Liver (tissue), 9 donors: ENCODE data around the gene TBL1Y. TPM values are rescaled to one million over a fixed set of nuclear protein-coding genes. Genes with fewer than 3 reads are reported as not detected.

Experiments used
- DNase-seq: peaks from one replicate; pipeline ENCODE4 v3.0.0-alpha.2; 2017; ENCODE audit warnings: low spot score
- H3K27ac ChIP-seq, 2 donors: one replicate each; pipeline ENCODE4 v1.7.0; 2013; ENCODE audit warnings: inconsistent platforms in 2 of 2, low read length in 2 of 2, control low read depth in 1 of 2, low read depth in 1 of 2, mild to moderate bottlenecking in 1 of 2
- H3K27me3 ChIP-seq, 4 donors: one replicate each; pipeline versions ENCODE4 v1.6.1 to v1.7.0; 2013; ENCODE audit warnings: low read length in 3 of 4, inconsistent platforms in 1 of 4, mild to moderate bottlenecking in 1 of 4, moderate library complexity in 1 of 4; ENCODE audit not compliant: control insufficient read depth in 4 of 4, insufficient read depth in 4 of 4
- H3K36me3 ChIP-seq, 4 donors: one replicate each; pipeline versions ENCODE4 v1.6.1 to v1.7.0; 2013; ENCODE audit warnings: low read length in 3 of 4, mild to moderate bottlenecking in 3 of 4, low read depth in 1 of 4, moderate library complexity in 1 of 4; ENCODE audit not compliant: control insufficient read depth in 4 of 4, insufficient read depth in 3 of 4
- H3K4me1 ChIP-seq, 4 donors: one replicate each; pipeline versions ENCODE4 v1.6.1 to v1.7.0; 2013; ENCODE audit warnings: low read length in 3 of 4, mild to moderate bottlenecking in 3 of 4, moderate library complexity in 1 of 4; ENCODE audit not compliant: control insufficient read depth in 4 of 4, insufficient read depth in 4 of 4
- H3K4me3 ChIP-seq, 3 donors: one replicate each; pipeline versions ENCODE4 v1.6.1 to v1.7.0; 2013; ENCODE audit warnings: low read length in 3 of 3, control low read depth in 1 of 3, low read depth in 1 of 3, mild to moderate bottlenecking in 1 of 3
- H3K9ac ChIP-seq, 2 donors: one replicate each; pipeline ENCODE4 v1.7.0; 2013; ENCODE audit warnings: low read length in 2 of 2, mild to moderate bottlenecking in 2 of 2, moderate library complexity in 2 of 2, control low read depth in 1 of 2, low read depth in 1 of 2
- H3K9me3 ChIP-seq, 4 donors: one replicate each; pipeline versions ENCODE4 v1.6.1 to v1.7.0; 2013; ENCODE audit warnings: low read length in 3 of 4; ENCODE audit not compliant: control insufficient read depth in 4 of 4
- EGR1 ChIP-seq, 2 donors: IDR thresholded peaks; 2 replicates each; pipeline ENCODE4 v1.6.1; 2016 to 2018; ENCODE audit warnings: antibody characterized with exemption in 2 of 2, low read depth in 2 of 2
- FOXA1 ChIP-seq: IDR thresholded peaks from 2 replicates; pipeline ENCODE4 v1.6.1; 2016; ENCODE audit warnings: antibody characterized with exemption
- GABPA ChIP-seq, 2 donors: IDR thresholded peaks in 1 of 2; conservative IDR thresholded peaks in 1 of 2; 2 replicates each; pipeline ENCODE4 v1.6.1; 2016; ENCODE audit warnings: antibody characterized with exemption in 2 of 2, mild to moderate bottlenecking in 1 of 2, moderate library complexity in 1 of 2
- HNF4A ChIP-seq, 2 donors: conservative IDR thresholded peaks; 2 replicates each; pipeline ENCODE4 v1.6.1; 2016; ENCODE audit warnings: antibody characterized with exemption in 2 of 2, mild to moderate bottlenecking in 2 of 2
- HNF4G ChIP-seq: IDR thresholded peaks from 2 replicates; pipeline ENCODE4 v1.6.1; 2016; ENCODE audit warnings: antibody characterized with exemption
- NR2F2 ChIP-seq: IDR thresholded peaks from 2 replicates; pipeline ENCODE4 v1.6.1; 2016; ENCODE audit warnings: antibody characterized with exemption
- RAD21 ChIP-seq, 2 donors: IDR thresholded peaks; 2 replicates each; pipeline ENCODE4 v1.6.1; 2016; ENCODE audit warnings: antibody characterized with exemption in 2 of 2, mild to moderate bottlenecking in 2 of 2
- RXRA ChIP-seq, 2 donors: IDR thresholded peaks; 2 replicates each; pipeline ENCODE4 v1.6.1; 2017 to 2018; ENCODE audit warnings: antibody characterized with exemption in 2 of 2, mild to moderate bottlenecking in 1 of 2
- TAF1 ChIP-seq: conservative IDR thresholded peaks from 2 replicates; pipeline ENCODE4 v1.6.1; 2016; ENCODE audit warnings: antibody characterized with exemption, mild to moderate bottlenecking
- YY1 ChIP-seq: IDR thresholded peaks from 2 replicates; pipeline ENCODE4 v1.6.1; 2016; ENCODE audit warnings: antibody characterized with exemption, mild to moderate bottlenecking
- WGBS: extraction: QIAGEN DNeasy Blood & Tissue Kit; methylation state at CpG from one replicate; pipeline ENCODE4 v1.1.7; 2013; 5-methylcytosine and 5-hydroxymethylcytosine counted together
- polyA plus RNA-seq, 2 donors: library from polyadenylated mRNA; stranded (reverse) in 1 of 2; unstranded in 1 of 2; fragments of 200-250 nt in 1 of 2; fragments of >200 nt in 1 of 2; fragmentation: Nextera tagmentation in 1 of 2; extraction: Ambion mirVana in 1 of 2; gene quantifications; one replicate each; pipeline versions ENCODE4 v1.2.1 to v1.2.3, GENCODE V29; 2013 to 2015
- total RNA-seq, 2 donors: library from RNA; depleted of rRNA; stranded (reverse); fragments of >200 nt; gene quantifications; one replicate each; pipeline ENCODE4 v1.2.3, GENCODE V29; 2014
- TF ChIP-seq, protein P1 (sequence below): IDR thresholded peaks from 2 replicates; pipeline ENCODE4 v1.6.1; 2016; ENCODE audit warnings: antibody characterized with exemption
- TF ChIP-seq, protein P2 (sequence below): IDR thresholded peaks from 2 replicates; pipeline ENCODE4 v1.6.1; 2016; ENCODE audit warnings: antibody characterized with exemption
- TF ChIP-seq, protein P3 (sequence below): IDR thresholded peaks from 2 replicates; pipeline ENCODE4 v1.6.1; 2016; ENCODE audit warnings: antibody characterized with exemption
- TF ChIP-seq, protein P4 (sequence below): IDR thresholded peaks from 2 replicates; pipeline ENCODE4 v1.6.1; 2016; ENCODE audit warnings: antibody characterized with exemption, mild to moderate bottlenecking
- TF ChIP-seq, protein P5 (sequence below): fragments of 150-350 bp; IDR thresholded peaks from 2 replicates; pipeline ENCODE4 v1.5.1; 2017; ENCODE audit warnings: improper control_type of control experiment, low read depth, low read length; ENCODE audit not compliant: missing input control
- donor health status: healthy.
- donor health status: healthy.
- donor health status: healthy.
- donor health status: healthy.
- donor health status: healthy.

The TBL1Y gene
- total and polyA plus RNA-seq, 4 donors = 0.72 to 1.6 TPM; not detected in 2

DNA sequence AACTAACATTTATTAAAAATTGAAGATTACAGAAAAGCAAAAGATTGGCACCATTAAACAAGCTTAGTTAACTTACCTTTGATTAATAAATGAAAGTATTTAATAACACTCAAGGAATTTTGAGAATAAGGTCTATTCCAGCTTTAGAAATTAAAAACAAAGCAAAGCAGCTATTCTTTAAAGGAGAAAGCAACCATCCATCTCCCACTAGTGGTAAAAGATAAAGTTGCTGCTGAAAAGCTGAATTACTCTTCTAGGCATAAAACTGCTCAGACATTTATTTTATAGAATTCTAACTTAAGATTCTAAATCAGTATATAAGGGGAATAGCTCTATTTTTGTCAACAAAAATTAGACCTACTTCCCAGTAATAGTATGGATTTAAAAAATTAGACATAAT, 37.2 kb downstream of the TBL1Y start (continued):
- TF ChIP-seq, protein P1, sequence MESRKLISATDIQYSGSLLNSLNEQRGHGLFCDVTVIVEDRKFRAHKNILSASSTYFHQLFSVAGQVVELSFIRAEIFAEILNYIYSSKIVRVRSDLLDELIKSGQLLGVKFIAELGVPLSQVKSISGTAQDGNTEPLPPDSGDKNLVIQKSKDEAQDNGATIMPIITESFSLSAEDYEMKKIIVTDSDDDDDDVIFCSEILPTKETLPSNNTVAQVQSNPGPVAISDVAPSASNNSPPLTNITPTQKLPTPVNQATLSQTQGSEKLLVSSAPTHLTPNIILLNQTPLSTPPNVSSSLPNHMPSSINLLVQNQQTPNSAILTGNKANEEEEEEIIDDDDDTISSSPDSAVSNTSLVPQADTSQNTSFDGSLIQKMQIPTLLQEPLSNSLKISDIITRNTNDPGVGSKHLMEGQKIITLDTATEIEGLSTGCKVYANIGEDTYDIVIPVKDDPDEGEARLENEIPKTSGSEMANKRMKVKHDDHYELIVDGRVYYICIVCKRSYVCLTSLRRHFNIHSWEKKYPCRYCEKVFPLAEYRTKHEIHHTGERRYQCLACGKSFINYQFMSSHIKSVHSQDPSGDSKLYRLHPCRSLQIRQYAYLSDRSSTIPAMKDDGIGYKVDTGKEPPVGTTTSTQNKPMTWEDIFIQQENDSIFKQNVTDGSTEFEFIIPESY = no peak
- TF ChIP-seq, protein P2, sequence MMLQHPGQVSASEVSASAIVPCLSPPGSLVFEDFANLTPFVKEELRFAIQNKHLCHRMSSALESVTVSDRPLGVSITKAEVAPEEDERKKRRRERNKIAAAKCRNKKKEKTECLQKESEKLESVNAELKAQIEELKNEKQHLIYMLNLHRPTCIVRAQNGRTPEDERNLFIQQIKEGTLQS = no peak
- TF ChIP-seq, protein P3, sequence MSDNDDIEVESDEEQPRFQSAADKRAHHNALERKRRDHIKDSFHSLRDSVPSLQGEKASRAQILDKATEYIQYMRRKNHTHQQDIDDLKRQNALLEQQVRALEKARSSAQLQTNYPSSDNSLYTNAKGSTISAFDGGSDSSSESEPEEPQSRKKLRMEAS = no peak
- TF ChIP-seq YY1 (no peak), FOXA1 (no peak)

DNA sequence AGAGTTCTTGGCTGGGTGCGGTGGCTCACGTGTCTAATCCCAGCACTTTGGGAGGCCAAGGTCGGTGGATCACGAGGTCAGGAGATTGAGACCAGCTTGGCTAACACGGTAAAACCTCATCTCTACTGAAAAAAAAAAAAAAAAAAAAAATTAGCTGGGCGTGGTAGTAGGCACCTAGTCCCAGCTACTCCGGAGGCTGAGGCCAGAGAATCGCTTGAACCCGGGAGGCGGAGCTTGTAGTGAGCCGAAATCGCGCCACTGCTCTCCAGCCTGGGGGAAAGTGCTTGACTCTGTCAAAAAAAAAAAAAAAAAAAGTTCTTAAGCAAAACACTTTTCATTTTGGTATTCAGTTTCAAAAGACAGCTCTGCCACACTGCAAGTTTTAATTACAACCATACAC, 37.9 kb downstream of the TBL1Y start:
- H3K9me3 ChIP-seq = no peaks in the 10 kb centered on the region
- no peaks in the 10 kb centered on the region for H3K4me1 ChIP-seq
- H3K27me3 ChIP-seq = no peaks in the 10 kb centered on the region
- no peak overlapping the region for H3K27ac ChIP-seq
- 59% methylated on average over 13 of the region's 13 CpGs for WGBS
- peak overlapping the region in 1 of 2 donors; percentile 22 for H3K9ac ChIP-seq
- DNase-seq = no peak
- H3K4me3 ChIP-seq = no peak overlapping the region
- TF ChIP-seq GABPA (IDR thresholded peaks at IDR 0.05 in 1 of 2, conservative IDR thresholded peaks at IDR 0.05 in 1 of 2) (no peak), EGR1 (IDR thresholded peaks at IDR 0.05; ENCODE audit: low read depth in 2 of 2) (no peak), RXRA (IDR thresholded peaks at IDR 0.05) (no peak), RAD21 (IDR thresholded peaks at IDR 0.05) (no peak), HNF4A (conservative IDR thresholded peaks at IDR 0.05) (no peak), TAF1 (no peak), YY1 (no peak), NR2F2 (no peak), HNF4G (no peak)
- TF ChIP-seq, protein P4, sequence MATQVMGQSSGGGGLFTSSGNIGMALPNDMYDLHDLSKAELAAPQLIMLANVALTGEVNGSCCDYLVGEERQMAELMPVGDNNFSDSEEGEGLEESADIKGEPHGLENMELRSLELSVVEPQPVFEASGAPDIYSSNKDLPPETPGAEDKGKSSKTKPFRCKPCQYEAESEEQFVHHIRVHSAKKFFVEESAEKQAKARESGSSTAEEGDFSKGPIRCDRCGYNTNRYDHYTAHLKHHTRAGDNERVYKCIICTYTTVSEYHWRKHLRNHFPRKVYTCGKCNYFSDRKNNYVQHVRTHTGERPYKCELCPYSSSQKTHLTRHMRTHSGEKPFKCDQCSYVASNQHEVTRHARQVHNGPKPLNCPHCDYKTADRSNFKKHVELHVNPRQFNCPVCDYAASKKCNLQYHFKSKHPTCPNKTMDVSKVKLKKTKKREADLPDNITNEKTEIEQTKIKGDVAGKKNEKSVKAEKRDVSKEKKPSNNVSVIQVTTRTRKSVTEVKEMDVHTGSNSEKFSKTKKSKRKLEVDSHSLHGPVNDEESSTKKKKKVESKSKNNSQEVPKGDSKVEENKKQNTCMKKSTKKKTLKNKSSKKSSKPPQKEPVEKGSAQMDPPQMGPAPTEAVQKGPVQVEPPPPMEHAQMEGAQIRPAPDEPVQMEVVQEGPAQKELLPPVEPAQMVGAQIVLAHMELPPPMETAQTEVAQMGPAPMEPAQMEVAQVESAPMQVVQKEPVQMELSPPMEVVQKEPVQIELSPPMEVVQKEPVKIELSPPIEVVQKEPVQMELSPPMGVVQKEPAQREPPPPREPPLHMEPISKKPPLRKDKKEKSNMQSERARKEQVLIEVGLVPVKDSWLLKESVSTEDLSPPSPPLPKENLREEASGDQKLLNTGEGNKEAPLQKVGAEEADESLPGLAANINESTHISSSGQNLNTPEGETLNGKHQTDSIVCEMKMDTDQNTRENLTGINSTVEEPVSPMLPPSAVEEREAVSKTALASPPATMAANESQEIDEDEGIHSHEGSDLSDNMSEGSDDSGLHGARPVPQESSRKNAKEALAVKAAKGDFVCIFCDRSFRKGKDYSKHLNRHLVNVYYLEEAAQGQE = no peak
- TF ChIP-seq, protein P2 = no peak
- TF ChIP-seq, protein P1 = no peak
- TF ChIP-seq, protein P3 = no peak
- TF ChIP-seq, protein P5, sequence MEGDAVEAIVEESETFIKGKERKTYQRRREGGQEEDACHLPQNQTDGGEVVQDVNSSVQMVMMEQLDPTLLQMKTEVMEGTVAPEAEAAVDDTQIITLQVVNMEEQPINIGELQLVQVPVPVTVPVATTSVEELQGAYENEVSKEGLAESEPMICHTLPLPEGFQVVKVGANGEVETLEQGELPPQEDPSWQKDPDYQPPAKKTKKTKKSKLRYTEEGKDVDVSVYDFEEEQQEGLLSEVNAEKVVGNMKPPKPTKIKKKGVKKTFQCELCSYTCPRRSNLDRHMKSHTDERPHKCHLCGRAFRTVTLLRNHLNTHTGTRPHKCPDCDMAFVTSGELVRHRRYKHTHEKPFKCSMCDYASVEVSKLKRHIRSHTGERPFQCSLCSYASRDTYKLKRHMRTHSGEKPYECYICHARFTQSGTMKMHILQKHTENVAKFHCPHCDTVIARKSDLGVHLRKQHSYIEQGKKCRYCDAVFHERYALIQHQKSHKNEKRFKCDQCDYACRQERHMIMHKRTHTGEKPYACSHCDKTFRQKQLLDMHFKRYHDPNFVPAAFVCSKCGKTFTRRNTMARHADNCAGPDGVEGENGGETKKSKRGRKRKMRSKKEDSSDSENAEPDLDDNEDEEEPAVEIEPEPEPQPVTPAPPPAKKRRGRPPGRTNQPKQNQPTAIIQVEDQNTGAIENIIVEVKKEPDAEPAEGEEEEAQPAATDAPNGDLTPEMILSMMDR = no peak
- no peaks in the 10 kb centered on the region for H3K36me3 ChIP-seq
